Measurements from ENCODE around the gene BMP7. TPM values are rescaled to one million over a fixed set of nuclear protein-coding genes. Genes with fewer than 3 reads are reported as not detected.

The BMP7 gene
- total and polyA plus RNA-seq, 9 donors: 0.07 to 19.4 (median 0.83) TPM

GRCh38 chr20:57262784-57263609 lies 3.4 kb downstream of the BMP7 start:
- H3K9me3 ChIP-seq: no peaks in the 10 kb centered on the region
- WGBS, 3 donors: 74 to 89% (median 83%) methylated on average over 10 of the region's 10 CpGs
- no peaks in the 10 kb centered on the region for H3K36me3 ChIP-seq
- intact Hi-C loops (cut with DNase I): no loop called here
- H3K27me3 ChIP-seq: no peaks in the 10 kb centered on the region
- H3K27ac ChIP-seq: no peak overlapping the region
- TF ChIP-seq EP300 (IDR thresholded peaks at IDR 0.05) (no peak), POLR2A (IDR thresholded peaks at IDR 0.05) (no peak), CTCF (IDR thresholded peaks at IDR 0.05) (no peak)
- DNase-seq: no peak
- H3K4me1 ChIP-seq (ENCODE audit: insufficient read depth): peaks cover 1% of the 10 kb centered on the region
- no peak overlapping the region for H3K4me3 ChIP-seq

GRCh38 chr20:57262301-57262700 lies 4.1 kb downstream of the BMP7 start:
- no peaks in the 10 kb centered on the region for H3K27me3 ChIP-seq
- intact Hi-C loops (cut with DNase I): no loop called here
- TF ChIP-seq EP300 (IDR thresholded peaks at IDR 0.05): no peak
- TF ChIP-seq CTCF (IDR thresholded peaks at IDR 0.05): no peak
- TF ChIP-seq POLR2A (IDR thresholded peaks at IDR 0.05): no peak
- DNase-seq: no peak
- H3K9me3 ChIP-seq: no peaks in the 10 kb centered on the region
- H3K4me3 ChIP-seq: no peak overlapping the region
- H3K4me1 ChIP-seq (ENCODE audit: insufficient read depth): peaks cover 1% of the 10 kb centered on the region
- H3K36me3 ChIP-seq: no peaks in the 10 kb centered on the region
- H3K27ac ChIP-seq: no peak overlapping the region
- WGBS, 3 donors: 80 to 90% (median 82%) methylated on average over 10 of the region's 10 CpGs

GRCh38 chr20:57261457-57262251 lies 4.8 kb downstream of the BMP7 start:
- TF ChIP-seq EP300 (IDR thresholded peaks at IDR 0.05) (no peak), CTCF (IDR thresholded peaks at IDR 0.05) (no peak), POLR2A (IDR thresholded peaks at IDR 0.05) (no peak)
- no peak for DNase-seq
- H3K4me3 ChIP-seq: no peak overlapping the region
- no peak overlapping the region for H3K27ac ChIP-seq
- 34 to 38% (median 38%) methylated on average over 13 of the region's 13 CpGs for WGBS, 3 donors
- intact Hi-C loops (cut with DNase I): no loop called here
- H3K4me1 ChIP-seq (ENCODE audit: insufficient read depth): peaks cover 1% of the 10 kb centered on the region
- H3K9me3 ChIP-seq: no peaks in the 10 kb centered on the region
- H3K27me3 ChIP-seq: no peaks in the 10 kb centered on the region
- no peaks in the 10 kb centered on the region for H3K36me3 ChIP-seq

- no peak for TF ChIP-seq EP300 (IDR thresholded peaks at IDR 0.05)
- no peak for TF ChIP-seq CTCF (IDR thresholded peaks at IDR 0.05)
- no peak for TF ChIP-seq POLR2A (IDR thresholded peaks at IDR 0.05)
- no peak overlapping the region for H3K4me3 ChIP-seq
- peaks cover 1% of the 10 kb centered on the region for H3K4me1 ChIP-seq (ENCODE audit: insufficient read depth)
- 10 to 23% (median 13%) methylated on average over 14 of the region's 14 CpGs for WGBS, 3 donors
- H3K27ac ChIP-seq: no peak overlapping the region
- H3K27me3 ChIP-seq: no peaks in the 10 kb centered on the region
- intact Hi-C loops (cut with DNase I): no loop called here
- no peaks in the 10 kb centered on the region for H3K36me3 ChIP-seq
- H3K9me3 ChIP-seq: no peaks in the 10 kb centered on the region
- no peak for DNase-seq
Observed at GRCh38 chr20:57260934-57261333, 5.5 kb downstream of the BMP7 start.
